NOMO-1 (cell line): Measurements from ENCODE around the gene SLC25A26.
"Not testable (repeated sequence)": the region's sequence is repeated elsewhere in the genome, so short reads cannot be mapped to it uniquely, and the experiment has no call there.

Source experiments
- DNase-seq, 2 experiments: peaks; one replicate each; lab custom pipeline; 2025; ENCODE audit not compliant: unreplicated experiment in 2 of 2; lab: John Stamatoyannopoulos, UW

The SLC25A26 gene

GRCh38 chr3:66267906-66268305 is 47.1 kb downstream of the SLC25A26 start:
- DNase-seq: no peak

DNA sequence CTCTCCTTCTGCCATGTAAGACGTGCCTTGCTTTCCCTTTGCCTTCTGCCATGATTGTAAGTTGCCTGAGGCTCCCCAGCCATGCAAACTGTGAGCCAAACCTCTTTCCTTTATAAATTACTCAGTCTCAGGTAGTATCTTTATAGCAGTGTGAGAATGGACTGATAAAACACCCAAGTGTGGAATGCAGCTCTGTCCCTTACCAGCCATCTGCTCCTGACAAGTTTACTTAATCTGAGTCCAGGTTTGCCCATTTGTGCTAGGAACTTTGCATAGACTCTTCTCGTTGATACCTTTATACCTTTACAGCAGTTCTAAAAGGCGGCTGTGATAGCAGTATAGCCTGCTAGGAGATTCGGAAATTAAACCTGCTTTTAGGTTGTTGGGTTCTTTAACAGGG is 48.1 kb downstream of the SLC25A26 start:
- no peak for DNase-seq

DNA sequence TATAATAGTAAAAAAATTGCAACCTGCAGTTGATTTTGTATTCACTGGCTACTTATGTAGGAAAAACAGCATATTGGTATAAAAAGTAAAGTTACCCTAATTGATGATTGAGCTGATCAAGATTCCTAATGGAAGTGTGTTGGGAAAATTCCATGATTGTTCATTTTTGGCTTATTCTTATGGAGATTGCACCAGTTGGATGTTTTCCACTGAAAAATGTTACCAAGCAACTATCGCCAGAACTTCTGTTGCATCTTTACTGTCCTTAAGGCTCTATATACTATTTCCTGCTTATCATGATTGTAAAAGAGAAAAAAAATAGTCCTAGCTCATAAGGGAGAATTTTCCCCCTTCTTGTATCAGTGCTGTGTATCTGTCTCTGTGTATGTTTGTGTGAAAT is 48.6 kb downstream of the SLC25A26 start:
- DNase-seq: no peak

DNA sequence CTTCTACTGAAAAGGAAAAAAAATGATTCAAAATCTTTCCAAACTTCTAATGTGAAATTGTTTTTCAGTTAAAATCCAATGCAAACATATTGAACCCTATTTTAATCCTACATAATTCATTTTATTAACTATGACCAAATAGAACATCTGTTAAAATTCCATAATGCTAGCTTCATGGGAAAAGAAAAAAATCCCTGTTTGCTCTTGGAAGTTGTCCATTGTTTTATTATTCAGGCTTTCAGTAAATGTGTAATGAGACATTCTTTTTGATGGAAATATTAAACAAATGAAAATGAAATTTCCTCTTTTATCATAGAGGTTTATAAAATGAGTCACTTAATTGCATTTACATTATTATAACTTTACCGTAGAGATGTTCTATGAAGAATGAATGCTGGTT is 49.5 kb downstream of the SLC25A26 start:
- no peak for DNase-seq

GRCh38 chr3:66270701-66271100 is 49.9 kb downstream of the SLC25A26 start:
- DNase-seq: no peak

- DNase-seq: no peak
Observed at GRCh38 chr3:66271231-66271630, 50.4 kb downstream of the SLC25A26 start.

- DNase-seq: no peak
Observed at GRCh38 chr3:66272016-66272415, 51.2 kb downstream of the SLC25A26 start.

- DNase-seq: not testable (repeated sequence)
Observed at GRCh38 chr3:66274837-66275236, 54.0 kb downstream of the SLC25A26 start.

GRCh38 chr3:66276705-66277274 is 56.0 kb downstream of the SLC25A26 start:
- DNase-seq: peak; percentile 33 to 55

DNA sequence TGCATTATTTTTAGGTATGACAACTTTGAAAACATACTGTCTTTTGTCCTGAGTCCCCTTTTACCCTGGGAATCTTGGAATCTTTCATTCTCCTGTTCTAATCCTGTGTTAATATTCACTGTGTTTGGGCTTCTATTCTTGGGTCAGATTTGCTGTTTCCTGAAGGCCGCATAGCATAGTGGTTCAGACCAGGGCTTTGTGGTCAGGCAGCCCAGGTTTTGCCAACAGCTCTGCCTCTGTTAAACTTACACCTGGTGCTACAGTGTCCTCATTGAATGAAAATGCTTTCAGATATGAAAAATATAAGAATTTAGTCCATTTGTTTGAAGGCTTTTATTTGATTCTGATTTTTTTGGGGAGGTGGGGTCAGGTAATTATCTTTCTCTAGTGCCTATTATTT is 58.4 kb downstream of the SLC25A26 start:
- DNase-seq: no peak

GRCh38 chr3:66280304-66280703 is 59.5 kb downstream of the SLC25A26 start:
- DNase-seq: no peak

DNA sequence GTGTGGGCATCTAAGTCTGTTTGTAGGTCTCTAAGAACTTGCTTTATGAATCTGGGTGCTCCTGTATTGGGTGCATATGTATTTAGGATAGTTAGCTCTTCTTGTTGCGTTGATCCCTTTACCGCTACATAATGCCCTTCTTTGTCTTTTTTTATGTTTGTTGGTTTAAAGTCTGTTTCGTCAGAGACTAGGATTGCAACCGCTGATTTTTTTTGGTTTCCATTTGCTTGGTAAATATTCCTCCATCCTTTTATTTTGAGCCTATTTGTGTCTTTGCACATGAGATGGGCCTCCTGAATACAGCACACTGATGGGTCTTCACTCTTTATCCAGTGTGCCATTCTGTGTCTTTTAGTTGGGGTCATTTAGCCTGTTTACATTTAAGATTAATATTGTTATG is 71.1 kb downstream of the SLC25A26 start:
- DNase-seq: not testable (repeated sequence)

- DNase-seq: no peak
Observed at GRCh38 chr3:66297260-66297873, 76.6 kb downstream of the SLC25A26 start.

DNA sequence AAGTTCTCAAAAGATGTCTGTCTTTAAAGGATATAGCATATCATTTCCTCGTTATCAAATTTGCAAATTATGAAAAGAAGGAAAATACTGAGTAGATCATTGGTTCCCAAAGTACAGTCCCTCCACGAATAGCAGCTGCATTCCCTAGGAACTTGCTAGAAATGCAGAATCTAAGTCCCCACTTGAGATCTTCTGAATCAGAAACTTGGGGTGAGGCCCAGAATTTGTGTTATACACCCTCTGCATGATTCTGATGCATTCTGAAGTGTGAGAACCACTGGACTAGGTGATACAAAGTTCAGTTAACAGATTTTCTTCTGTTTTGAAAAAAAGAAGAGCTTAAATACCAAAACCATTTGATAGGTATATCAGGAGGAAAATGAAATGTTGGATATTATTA is 77.1 kb downstream of the SLC25A26 start:
- no peak for DNase-seq

- DNase-seq: no peak
Observed at GRCh38 chr3:66298591-66298990, 77.8 kb downstream of the SLC25A26 start.

DNA sequence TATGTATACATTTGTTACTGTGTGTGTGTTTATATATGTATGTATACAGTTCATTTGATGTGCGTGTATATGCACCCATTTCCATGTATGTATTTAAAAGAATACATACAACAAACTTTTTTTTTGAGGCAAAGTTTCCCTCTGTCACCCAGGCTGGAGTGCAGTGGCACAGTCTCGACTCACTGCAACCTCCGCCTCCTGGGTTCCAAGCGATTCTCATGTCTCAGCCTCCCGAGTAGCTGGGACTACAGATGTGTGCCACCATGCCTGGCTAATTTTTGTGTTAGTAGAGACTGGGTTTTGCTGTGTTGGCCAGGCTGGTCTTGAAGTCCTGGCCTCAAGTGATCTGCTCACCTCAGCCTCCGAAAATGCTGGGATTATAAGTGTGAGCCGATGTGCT is 78.3 kb downstream of the SLC25A26 start:
- not testable (repeated sequence) for DNase-seq

GRCh38 chr3:66299891-66300290 is 79.1 kb downstream of the SLC25A26 start:
- no peak for DNase-seq

DNA sequence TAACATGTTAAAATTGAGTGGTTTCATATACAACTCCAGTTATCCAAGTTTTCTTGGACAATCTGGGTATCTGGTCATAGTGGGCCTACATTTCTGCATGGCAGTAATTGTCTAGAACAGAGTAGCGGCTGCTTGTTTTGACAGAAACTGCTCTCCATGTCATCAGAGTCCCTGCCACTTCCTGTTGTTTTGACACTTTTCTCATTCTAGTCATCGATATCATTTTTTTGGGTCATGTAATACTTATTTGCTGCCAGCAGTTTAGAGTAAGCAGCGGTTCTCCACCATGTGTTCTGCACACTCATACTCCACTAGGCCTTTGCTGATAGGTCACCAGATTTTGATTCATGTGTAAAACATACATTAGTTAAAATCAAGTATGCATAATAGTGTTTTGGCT is 81.5 kb downstream of the SLC25A26 start:
- no peak for DNase-seq

- no peak for DNase-seq
Observed at GRCh38 chr3:66303491-66303901, 82.7 kb downstream of the SLC25A26 start.

DNA sequence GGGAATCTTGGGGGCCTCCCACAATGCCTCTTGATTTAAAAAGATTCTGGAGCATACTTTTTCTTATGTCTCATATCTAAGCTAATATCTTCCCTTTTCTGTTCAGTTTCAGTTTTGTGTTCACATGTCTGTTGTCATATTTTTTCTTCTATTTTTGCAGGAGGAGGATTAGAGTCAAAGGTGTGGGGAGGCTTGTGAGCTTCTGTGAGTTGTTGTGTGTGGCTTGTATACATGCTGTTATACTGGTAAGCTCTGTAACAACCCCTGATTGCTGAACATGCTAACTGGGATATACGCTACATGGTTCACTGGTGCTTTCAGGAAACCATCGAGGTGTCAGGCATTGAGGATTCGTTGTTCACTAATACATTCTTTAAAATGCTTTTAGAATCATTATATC is 83.5 kb downstream of the SLC25A26 start:
- DNase-seq: no peak

DNA sequence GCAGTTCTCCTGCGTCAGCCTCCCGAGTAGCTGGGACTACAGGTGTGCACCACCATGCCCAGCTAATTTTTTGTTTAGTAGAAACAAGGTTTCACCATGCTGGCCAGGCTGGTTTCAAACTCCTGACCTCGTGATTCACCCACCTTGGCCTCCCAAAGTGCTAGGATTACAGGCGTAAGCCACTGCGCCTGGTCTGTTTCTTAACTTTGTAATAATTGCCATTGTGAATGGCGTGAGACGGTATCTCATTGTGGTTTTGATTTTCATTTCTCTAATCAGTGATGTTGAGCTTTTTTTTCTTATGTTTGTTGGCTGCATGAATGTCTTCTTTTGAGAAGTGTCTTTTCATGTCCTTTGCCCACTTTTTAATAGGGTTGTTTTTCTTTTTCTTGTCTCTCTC is 85.3 kb downstream of the SLC25A26 start:
- not testable (repeated sequence) for DNase-seq

DNA sequence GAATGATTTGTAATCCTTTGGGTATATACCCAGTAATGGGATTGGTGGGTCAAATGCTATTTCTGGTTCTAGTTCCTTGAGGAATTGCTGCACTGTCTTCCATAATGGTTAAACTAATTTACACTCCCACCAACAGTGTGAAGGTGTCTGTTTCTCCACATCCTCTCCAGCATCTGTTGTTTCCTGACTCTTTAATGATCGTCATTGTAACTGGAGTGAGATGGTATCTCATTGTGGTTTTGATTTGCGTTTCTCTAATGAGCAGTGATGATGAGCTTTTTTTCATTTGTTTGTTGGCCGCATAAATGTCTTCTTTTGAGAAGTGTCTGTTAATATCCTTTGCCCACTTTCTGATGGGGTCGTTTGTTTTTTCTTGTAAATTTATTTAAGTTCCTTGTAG is 86.2 kb downstream of the SLC25A26 start:
- not testable (repeated sequence) for DNase-seq

DNA sequence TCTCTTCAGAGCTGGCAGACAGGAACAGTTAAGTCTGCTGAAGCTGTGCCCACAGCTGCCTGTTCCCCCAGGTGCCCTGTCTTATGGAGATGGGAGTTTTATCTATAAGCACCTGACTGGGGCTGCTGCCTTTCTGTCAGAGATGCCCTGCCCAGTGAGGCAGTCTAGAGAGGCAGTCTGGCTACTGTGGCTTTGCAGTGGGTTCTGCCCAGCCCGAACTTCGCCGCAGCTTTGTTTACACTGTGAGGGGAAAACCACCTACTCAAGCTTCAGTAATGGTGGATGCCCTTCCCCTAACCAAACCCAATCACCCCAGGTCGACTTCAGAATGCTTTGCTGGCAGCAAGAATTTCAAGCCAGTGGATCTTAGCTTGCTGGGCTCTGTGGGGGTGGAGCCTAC is 91.2 kb downstream of the SLC25A26 start:
- DNase-seq: no peak
